Kidney epithelial cell (primary cell): ENCODE results near the gene TBC1D4. TPM values are rescaled to one million over a fixed set of nuclear protein-coding genes. Genes with fewer than 3 reads are reported as not detected.
"Not testable (repeated sequence)": the region's sequence is repeated elsewhere in the genome, so short reads cannot be mapped to it uniquely, and the experiment has no call there.

ENCODE experiments used
- DNase-seq: peaks from one replicate; pipeline ENCODE4 v3.0.0-alpha.2; 2010; ENCODE audit warnings: low read depth
- H3K27me3 ChIP-seq: 2 replicates; pipeline ENCODE4 v1.6.0; 2011; ENCODE audit warnings: low read length; ENCODE audit not compliant: control insufficient read depth, insufficient read depth
- H3K36me3 ChIP-seq: 2 replicates; pipeline ENCODE4 v1.5.1; 2011; ENCODE audit warnings: low read length; ENCODE audit not compliant: control insufficient read depth, insufficient read depth
- H3K4me3 ChIP-seq: 2 replicates; pipeline ENCODE4 v1.5.1; 2011; ENCODE audit warnings: low read depth, mild to moderate bottlenecking, control low read depth, low read length
- total RNA-seq: library from RNA; depleted of rRNA; stranded (reverse); fragments of >200 nt; gene quantifications from 2 replicates; pipeline ENCODE4 v1.2.3, GENCODE V29; 2015
- TF ChIP-seq, protein P1 (sequence below): IDR thresholded peaks from 2 replicates; pipeline ENCODE4 v1.5.1; 2011; ENCODE audit warnings: mild to moderate bottlenecking, moderate library complexity, low read length, control low read depth, inconsistent platforms; ENCODE audit not compliant: insufficient read depth, poor library complexity, severe bottlenecking

The TBC1D4 gene
- total RNA-seq, 1 donor from 2014 or later = 8.6 TPM

DNA sequence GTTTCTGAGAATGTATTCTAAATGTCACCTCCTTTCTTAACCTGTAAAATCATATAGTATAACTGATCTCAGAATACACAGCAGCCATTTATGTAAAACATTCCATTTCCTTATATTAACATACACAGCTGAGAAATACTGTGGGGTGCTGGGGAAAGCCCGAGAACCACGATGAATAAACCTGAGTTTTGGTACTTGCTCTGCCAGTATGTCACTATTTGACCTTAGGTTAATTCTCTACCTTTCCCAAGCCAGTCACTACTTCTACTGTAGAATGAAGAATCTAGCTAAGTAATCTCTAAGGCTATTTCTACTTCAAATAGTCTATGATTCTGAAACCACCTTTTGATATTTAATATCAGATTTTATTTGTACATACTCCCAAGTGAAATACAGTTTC, 173.7 kb downstream of the TBC1D4 start:
- no peak for DNase-seq
- TF ChIP-seq, protein P1, sequence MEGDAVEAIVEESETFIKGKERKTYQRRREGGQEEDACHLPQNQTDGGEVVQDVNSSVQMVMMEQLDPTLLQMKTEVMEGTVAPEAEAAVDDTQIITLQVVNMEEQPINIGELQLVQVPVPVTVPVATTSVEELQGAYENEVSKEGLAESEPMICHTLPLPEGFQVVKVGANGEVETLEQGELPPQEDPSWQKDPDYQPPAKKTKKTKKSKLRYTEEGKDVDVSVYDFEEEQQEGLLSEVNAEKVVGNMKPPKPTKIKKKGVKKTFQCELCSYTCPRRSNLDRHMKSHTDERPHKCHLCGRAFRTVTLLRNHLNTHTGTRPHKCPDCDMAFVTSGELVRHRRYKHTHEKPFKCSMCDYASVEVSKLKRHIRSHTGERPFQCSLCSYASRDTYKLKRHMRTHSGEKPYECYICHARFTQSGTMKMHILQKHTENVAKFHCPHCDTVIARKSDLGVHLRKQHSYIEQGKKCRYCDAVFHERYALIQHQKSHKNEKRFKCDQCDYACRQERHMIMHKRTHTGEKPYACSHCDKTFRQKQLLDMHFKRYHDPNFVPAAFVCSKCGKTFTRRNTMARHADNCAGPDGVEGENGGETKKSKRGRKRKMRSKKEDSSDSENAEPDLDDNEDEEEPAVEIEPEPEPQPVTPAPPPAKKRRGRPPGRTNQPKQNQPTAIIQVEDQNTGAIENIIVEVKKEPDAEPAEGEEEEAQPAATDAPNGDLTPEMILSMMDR = no peak
- Histone ChIP-seq H3K36me3 (no peaks in the 10 kb centered on the region), H3K27me3 (no peaks in the 10 kb centered on the region), H3K4me3 (no peak overlapping the region)

DNA sequence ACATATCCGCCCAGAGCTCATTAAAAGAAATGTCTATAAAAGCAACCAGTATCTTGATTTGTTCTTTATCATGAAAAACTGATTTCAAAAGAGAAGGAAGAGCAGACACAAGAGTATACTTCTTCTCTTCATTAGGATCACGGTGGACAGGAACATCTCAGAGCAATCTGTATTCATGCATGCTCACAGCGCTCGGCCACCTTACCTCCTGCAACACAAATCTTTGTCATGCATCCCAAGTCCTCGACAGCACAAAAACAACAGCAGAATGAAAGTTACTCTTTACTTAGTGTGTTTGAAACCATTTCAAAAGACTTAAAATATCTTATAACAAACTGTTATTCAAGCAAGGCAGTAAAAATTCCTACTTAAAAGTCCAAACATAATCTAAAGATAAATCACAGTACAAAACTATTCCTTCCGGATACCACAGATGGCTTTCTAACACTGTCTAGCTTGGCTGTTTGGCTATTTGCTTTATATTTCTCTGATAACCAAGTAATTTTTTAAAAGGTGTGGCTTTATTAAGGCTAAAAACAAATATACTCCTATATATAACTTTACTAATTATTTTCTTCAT, 174.5 kb downstream of the TBC1D4 start:
- H3K4me3 ChIP-seq = no peak overlapping the region
- TF ChIP-seq, protein P1 = no peak
- DNase-seq = no peak
- no peaks in the 10 kb centered on the region for H3K36me3 ChIP-seq
- H3K27me3 ChIP-seq = no peaks in the 10 kb centered on the region

DNA sequence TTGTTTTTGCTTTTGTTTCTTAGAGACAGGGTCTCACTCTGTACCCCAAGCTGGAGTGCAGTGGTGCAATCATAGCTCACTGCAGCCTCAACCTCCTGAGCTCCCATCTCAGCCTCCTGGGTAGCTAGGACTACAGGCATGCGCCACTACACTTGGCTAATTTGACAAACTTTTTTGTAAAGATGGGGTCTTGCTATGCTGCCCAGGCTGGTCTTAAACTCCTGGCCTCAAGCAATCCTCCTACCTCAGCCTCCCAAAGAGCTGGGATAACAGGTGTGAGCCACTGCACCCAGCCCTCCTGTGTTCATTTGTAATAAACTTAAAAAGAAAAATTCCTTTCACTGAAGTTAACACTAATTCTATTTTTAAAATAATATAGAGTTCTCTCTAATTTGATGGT, 175.0 kb downstream of the TBC1D4 start:
- H3K4me3 ChIP-seq, H3K27me3 ChIP-seq: not testable (repeated sequence)

DNA sequence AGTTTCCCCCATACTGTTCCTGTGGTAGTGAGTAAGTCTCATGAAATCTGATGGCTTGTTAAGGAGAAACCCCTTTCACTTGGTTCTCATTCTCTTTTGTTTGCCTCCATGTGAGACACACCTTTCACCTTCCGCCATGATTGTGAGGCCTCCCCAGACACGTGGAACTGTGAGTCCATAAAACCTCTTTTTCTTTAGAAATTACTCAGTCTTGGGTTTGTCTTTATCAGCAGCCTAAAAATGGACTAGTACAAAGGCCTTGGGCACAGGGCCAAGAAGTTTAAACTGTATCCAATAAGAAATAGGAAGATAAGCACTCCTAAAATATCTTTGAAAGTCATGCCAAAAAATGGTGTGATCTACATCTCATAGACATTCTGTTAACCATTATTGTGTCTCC, 176.9 kb downstream of the TBC1D4 start:
- DNase-seq = no peak
- Histone ChIP-seq H3K27me3 (no peaks in the 10 kb centered on the region), H3K36me3 (no peaks in the 10 kb centered on the region), H3K4me3 (no peak overlapping the region)
- TF ChIP-seq, protein P1 = no peak

More for the DNA sequence above, 175.0 kb downstream of the TBC1D4 start:
- DNase-seq, H3K36me3 ChIP-seq: not testable (repeated sequence)

DNA sequence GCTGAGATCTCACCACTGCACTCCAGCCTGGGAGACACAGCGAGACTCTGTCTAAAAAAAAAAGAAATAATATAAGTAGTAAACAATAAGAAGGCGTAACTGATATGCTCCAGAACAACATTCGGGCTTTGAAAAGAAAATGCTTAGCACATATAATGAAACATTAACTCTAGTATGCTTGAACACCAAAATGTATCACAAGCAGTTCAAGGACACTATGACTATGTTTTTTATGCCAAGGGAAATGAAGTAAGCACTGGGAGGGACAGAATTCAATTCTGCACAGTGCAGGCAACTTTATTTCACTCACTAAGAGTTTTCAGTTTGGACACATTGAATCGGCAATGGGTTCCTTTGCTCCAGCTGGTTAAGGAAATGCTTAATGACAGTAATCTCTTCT, 178.7 kb downstream of the TBC1D4 start:
- Histone ChIP-seq H3K36me3 (no peaks in the 10 kb centered on the region), H3K27me3 (no peaks in the 10 kb centered on the region), H3K4me3 (no peak overlapping the region)
- TF ChIP-seq, protein P1 = no peak
- no peak for DNase-seq

DNA sequence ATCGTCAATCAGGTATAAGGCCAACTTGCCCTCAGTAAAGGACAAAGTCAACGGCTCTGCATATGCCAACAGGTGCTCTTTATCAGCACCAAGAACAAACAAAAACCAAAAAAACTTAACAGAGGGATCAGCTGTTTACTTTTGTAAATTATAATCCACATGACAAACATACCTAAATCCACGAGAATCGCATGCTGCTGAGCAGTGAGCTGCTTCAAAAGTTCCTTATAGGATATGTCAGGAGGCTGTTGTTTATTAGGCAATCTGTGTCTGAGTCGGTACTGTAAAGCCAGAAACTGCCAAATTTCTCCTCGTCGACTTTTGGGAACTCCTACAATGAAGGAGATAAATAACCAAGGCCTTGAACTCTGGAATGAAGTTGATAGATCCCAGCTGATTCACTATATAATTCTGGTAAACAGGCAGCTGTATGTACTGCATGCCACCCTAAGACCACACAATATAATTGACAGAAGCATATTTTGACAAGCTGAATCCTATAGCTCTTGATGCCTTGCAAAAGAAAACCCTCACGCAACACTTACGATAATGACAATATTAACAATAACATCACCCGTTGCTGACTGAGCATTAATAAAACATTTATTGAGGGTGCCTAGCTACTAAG, 179.8 kb downstream of the TBC1D4 start:
- Histone ChIP-seq H3K4me3 (no peak overlapping the region), H3K27me3 (no peaks in the 10 kb centered on the region), H3K36me3 (no peaks in the 10 kb centered on the region)
- TF ChIP-seq, protein P1 = no peak
- no peak for DNase-seq
